Chondrocyte (in vitro differentiated cells): ENCODE results near the gene RTP5. TPM values are rescaled to one million over a fixed set of nuclear protein-coding genes. Genes with fewer than 3 reads are reported as not detected.

Experiments
- DNase-seq: peaks from one replicate; pipeline ENCODE4 v3.0.0; 2021; ENCODE audit warnings: mixed read lengths, low spot score
- H3K27ac Mint-ChIP-seq: one replicate; pipeline ENCODE4 v1.8.0; 2021; ENCODE audit warnings: mild to moderate bottlenecking, moderate library complexity, mixed read lengths; ENCODE audit not compliant: unreplicated experiment
- H3K27me3 Mint-ChIP-seq: 2 replicates; pipeline ENCODE4 v1.8.0; 2021; ENCODE audit warnings: low read depth, mixed read lengths
- H3K36me3 Mint-ChIP-seq: 2 replicates; pipeline ENCODE4 v1.8.0; 2021; ENCODE audit warnings: low read depth, mixed read lengths
- H3K4me1 Mint-ChIP-seq: 2 replicates; pipeline ENCODE4 v1.8.0; 2021; ENCODE audit warnings: low read depth, mild to moderate bottlenecking, mixed read lengths
- H3K4me3 Mint-ChIP-seq: one replicate; pipeline ENCODE4 v1.8.0; 2021; ENCODE audit warnings: mild to moderate bottlenecking, moderate library complexity, mixed read lengths; ENCODE audit not compliant: unreplicated experiment
- H3K9me3 Mint-ChIP-seq: 2 replicates; pipeline ENCODE4 v1.8.0; 2021; ENCODE audit warnings: low read depth, mixed read lengths
- CTCF ChIP-seq: fragments of 200-600 bp; sonication (generic); IDR thresholded peaks from 2 replicates; pipeline ENCODE4 v1.5.0; 2021; ENCODE audit warnings: antibody characterized with exemption, mild to moderate bottlenecking, moderate library complexity
- total RNA-seq: library from RNA; stranded (reverse); gene quantifications from 3 replicates; pipeline ENCODE4 v1.2.1, GENCODE V29; 2021

The RTP5 gene
- total RNA-seq, 1 donor from 2014 or later = not detected

- no peak for DNase-seq
These were observed 17.2 kb upstream of the RTP5 start for GRCh38 chr2:241852116-241852980.

GRCh38 chr2:241852981-241853631 lies 16.4 kb upstream of the RTP5 start:
- Mint-ChIP-seq H3K27me3 (peaks cover 4% of the 10 kb centered on the region), H3K4me3 (no peak overlapping the region), H3K36me3 (no peaks in the 10 kb centered on the region), H3K9me3 (no peaks in the 10 kb centered on the region), H3K4me1 (peaks cover 18% of the 10 kb centered on the region), H3K27ac (no peak overlapping the region)
- DNase-seq = no peak
- TF ChIP-seq CTCF = no peak

More at GRCh38 chr2:241852116-241852980, 17.2 kb upstream of the RTP5 start:
- Mint-ChIP-seq H3K9me3 (no peaks in the 10 kb centered on the region), H3K36me3 (no peaks in the 10 kb centered on the region), H3K4me1 (peaks cover 18% of the 10 kb centered on the region), H3K27me3 (peaks cover 4% of the 10 kb centered on the region), H3K4me3 (no peak overlapping the region), H3K27ac (no peak overlapping the region)
- no peak for TF ChIP-seq CTCF

DNA sequence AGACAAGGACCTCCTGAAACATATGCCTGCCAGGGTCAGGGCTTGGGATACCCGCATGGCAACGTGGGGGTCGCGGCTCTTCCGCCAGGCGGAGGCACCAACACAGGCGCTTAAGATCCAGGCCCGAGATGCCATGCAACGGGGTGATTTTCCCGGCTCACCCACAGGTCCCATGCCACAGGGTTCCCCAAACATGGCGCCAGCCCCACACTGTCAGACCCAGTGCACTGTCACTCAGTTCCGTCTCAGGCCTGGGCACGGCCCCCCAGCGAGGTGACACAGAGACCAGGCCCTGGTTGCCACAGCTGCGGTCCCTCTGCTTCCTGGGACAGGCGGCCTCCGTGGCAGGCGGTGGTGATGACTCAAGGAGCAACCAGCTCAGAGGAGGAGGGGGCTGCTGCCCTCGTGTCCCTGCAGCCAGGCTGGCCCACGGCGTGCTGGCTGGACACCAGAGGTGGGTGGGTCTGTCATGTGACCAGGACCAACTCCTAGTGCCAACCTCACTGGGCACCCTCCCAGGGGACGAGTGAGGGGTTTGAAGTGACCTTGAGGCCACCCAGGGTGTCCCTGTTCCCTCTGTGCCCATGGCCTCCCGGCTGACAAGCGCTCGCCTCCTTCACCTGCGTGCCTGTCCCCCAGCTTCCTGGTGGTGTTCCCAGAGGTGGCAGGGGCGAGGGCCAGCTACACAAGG lies 15.7 kb upstream of the RTP5 start:
- Mint-ChIP-seq H3K27me3 (peaks cover 2% of the 10 kb centered on the region), H3K4me3 (no peak overlapping the region), H3K4me1 (peaks cover 18% of the 10 kb centered on the region), H3K27ac (no peak overlapping the region), H3K9me3 (no peaks in the 10 kb centered on the region), H3K36me3 (no peaks in the 10 kb centered on the region)
- TF ChIP-seq CTCF = no peak
- DNase-seq = peak; percentile 90

DNA sequence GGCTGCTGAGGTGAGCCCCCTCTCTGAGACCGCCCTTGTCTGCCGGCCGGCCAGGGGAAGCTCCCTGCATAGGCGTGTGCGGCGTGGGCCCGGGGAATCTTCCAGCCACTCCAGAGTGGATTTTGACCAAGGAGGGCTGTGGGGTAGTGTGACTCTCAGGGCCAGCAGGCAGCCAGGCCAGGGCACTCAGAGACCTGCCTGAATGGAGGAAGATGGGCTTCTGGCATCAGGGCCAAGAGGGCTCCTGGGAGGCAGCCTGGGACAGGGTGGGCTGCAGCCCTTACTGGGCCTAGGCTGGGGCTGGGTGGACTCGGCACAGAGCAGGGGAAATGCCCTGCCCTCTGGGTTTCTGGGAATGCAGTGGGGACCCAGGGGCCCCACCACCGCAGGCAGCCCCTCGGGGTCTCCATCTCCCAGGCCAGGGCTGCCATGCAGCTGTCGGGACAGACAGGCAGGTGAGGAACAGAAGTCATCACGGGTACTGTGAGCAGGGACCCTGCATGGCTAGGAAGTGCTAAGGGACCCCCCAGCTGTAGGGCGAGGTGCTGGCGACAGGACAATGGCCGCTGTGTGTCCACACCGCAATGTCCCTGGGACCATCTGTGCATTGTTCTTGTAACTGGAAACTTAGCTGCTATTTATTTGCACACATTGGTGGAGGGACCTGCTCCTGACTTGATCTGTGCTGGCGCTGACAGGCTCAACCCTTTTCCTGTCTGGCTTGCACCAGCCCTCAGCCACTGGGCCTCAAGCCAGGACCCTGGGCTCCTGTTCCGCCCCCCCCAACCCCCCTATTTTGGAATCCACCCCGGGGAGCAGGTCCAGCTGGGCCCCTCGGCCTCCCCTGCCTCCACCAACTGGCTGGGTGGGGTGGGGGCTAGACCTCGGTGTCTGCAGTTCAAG lies 14.9 kb upstream of the RTP5 start:
- Mint-ChIP-seq H3K4me3 (no peak overlapping the region), H3K4me1 (peaks cover 18% of the 10 kb centered on the region), H3K27ac (no peak overlapping the region), H3K36me3 (no peaks in the 10 kb centered on the region), H3K9me3 (no peaks in the 10 kb centered on the region), H3K27me3 (no peaks in the 10 kb centered on the region)
- DNase-seq = no peak
- no peak for TF ChIP-seq CTCF
